Measurements from ENCODE around the gene FAM168A. TPM values are rescaled to one million over a fixed set of nuclear protein-coding genes. Genes with fewer than 3 reads are reported as not detected.
"Not testable (repeated sequence)": the region's sequence is repeated elsewhere in the genome, so short reads cannot be mapped to it uniquely, and the experiment has no call there.

Gene FAM168A
- total RNA-seq, 1 experiment from 2014 or later: 35.8 TPM

DNA sequence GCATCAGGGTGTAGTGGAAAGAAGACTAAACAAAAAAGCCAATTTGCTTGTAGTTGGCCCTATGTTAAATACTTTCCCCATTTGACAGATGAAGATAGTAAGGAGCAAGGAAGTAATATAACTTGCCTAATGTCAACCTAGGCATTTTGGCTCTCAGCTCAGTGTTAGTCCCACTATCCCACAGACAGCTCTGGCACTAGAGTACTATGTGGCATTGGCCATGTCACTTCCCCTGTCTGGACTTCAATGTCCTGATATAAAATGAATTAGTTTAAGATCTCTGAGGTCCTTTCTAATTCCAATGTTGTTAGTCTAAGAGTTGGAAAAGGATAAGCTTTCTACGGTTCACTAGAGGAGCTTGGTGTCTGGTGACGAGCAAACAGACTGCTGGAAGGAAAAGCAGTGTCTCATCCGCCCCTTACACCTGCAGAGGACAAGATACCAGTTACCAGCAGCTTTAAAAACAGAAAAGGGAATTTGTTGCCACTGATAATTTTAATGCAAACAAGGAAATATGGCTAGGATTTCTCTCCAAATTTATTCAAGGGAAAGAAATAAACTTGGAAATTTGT, 129.2 kb downstream of the FAM168A start:
- DNase-seq (ENCODE audit: low read depth): no peak

DNA sequence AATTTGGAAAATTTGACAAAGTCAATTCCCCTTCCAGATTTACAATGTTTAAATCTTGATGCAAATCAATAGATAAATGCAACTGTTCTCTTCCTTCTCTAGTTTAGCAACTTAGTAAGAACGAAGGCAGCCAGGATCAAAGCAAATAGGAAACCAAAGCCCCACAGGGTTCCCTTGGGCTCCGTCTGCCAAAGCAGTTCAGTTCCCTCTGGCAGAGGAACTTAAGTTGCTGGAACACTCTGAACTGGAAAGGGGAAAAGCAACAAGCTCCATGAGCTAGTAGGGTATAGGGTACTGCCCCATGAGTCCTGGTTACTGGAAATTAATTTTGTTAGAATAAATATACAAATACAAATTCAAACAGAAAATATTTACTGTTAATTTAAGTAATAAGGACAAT, 130.4 kb downstream of the FAM168A start:
- DNase-seq (ENCODE audit: low read depth): no peak

DNA sequence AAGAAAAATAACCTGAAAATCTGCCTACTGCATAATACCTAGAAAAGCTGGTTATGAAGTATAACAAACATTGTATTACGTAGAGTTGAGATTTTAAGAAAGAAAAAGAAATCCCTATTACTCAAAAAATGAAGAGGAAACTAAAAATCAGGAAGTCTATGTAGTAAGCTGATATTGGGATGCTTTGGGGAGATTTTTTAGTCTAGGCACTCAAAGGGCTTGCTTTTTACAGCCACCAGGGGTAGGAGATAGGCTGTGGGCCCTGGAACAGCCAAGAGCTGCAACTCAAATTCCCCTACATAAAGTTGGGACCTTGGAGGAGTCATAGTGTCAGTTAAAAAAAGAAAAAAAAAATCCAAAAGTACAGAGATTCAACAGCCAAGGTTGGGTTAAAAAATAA, 131.3 kb downstream of the FAM168A start:
- DNase-seq (ENCODE audit: low read depth): no peak

DNA sequence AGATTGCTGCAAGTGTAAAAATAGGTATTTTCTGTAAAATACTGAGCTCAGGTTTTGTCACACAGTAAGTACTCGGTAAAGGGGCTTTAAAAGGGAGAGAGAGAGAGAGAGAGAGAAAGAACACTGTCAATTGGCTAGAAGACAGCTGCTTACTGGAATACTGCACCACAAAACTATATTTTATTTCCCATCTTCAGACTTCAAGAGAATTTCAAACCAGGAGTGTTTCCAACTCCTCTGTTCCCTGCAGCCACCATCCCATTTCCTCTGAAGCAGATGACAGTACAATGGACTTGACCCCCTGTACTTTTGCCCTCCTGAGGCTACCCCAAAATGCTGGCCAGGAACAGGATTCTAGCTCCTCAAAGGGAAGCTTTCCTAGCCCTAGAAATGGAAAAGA, 132.0 kb downstream of the FAM168A start:
- DNase-seq (ENCODE audit: low read depth): no peak

DNA sequence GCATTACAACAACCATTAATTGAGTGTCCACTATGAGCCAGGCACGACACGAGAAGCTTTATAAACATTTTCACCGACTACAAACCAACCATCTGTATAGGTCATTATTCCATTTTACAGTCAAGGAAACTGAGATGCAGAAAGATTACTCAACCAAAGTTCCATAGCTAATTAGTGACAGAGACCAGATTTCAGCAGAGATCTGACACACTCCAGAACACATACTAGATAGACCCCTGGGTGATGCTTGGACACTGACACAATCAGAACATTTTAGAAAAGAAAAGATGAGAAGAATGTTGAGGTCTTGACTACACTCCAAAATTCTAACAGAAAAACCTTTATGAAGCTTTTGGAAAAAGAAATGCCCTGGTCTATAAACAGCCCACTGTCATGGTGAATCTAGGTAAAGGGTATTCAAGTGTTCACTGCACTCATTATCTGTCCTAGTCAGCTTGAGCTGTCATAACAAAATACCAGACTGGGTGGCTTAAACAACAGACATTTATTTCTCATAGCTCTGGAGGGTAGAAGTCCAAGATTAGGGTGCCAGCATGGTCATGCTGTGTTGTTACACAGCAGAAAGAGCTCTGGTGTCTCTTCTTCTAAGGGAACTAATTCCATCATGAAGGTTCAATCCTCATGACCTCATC, 132.8 kb downstream of the FAM168A start:
- DNase-seq (ENCODE audit: low read depth): no peak

DNA sequence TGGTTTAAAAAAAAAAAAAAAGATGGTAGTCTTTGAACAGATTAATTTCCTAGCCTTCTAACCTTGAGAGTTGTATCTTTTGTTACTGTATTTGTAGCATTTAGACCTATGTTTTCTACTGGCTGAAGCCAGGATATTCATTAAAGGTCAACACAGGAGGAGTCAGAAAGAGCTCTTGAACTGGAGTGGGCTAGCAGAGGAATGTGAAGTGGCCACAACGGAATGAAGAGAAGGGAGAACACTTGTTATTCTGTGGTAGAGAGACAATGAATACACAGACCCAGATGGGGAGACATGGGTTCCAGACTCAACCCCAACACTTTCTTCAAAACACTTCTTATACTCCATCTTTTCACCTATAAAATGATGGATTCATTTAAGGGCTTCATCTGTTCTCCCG, 133.6 kb downstream of the FAM168A start:
- DNase-seq (ENCODE audit: low read depth): no peak

DNA sequence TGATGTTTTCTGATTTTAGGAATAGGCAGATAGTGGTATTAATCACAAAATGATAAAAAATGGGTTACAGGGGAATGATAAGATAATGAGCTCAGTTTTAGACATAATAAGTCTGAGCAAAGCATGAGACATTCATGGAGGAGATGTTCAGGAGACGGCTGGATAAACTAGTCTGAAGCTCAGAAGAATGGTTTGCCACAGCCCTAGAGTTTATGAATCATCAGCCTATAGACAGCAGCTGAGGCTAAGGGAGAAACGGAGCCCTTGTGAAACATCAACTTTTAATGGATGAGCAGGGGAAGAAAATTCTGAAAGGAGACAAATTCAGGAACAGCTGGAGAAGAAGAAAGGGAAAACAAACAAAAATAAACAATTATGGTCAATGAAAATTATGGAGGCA, 134.6 kb downstream of the FAM168A start:
- DNase-seq (ENCODE audit: low read depth): no peak

DNA sequence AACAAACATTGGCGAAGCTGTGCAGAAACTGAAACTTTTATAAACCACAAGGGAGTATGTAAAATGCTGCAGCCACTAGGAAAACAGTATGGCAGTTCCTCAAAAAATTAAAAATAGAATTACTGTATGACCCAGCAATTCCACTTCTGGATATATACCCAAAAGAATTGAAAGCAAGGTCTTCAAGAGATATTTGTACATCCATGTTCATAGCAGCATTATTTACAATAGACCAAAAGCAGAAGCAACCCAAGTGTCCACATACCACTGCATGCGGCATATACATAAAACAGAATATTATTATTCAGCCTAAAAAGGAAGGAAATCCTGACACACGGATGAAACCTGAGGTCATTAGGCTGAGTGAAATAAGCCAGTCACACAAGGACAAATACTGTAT, 135.9 kb downstream of the FAM168A start:
- no peak for DNase-seq (ENCODE audit: low read depth)

DNA sequence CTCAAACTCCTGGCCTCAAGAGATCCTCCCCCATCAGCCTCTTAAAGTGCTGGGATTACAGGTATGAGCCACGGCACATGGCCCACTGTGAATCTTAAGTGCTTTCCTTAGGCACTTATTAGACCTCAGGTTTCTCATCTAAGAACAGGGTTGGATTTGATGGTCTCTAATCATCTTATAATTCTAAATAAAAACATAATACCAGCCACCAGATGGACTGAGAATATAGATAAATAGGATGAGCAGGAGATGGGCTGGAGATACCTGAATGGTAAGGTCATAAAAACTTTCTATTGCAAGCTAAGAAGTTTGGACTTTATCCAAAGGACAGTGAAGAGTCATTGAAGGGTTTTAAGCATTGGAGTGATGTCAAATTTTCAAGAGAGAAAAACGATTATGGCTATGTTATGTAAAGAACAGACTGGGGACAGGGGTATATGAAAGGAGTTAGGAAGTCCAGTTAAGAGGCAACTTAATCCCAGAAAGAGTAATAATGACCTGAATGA, 136.5 kb downstream of the FAM168A start:
- DNase-seq (ENCODE audit: low read depth): no peak

DNA sequence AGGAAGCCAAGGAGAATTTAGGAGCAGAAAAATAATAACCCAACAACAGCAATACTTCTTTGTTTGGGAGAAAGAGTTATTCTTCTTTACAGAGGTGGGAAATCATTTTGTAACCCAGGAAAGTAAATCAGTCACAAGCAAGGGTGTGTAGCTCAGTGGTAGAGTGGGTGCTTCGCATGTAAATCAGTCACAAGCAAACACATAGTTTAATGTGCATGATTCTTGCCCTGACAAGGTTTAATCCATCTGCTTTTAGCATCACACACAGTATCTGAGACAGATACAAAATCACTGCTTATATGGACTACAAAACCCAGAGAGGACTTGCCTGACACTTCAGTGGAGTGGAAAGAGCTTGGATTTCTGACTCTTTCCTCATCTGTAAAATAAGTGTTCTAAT, 139.7 kb downstream of the FAM168A start:
- no peak for DNase-seq (ENCODE audit: low read depth)

DNA sequence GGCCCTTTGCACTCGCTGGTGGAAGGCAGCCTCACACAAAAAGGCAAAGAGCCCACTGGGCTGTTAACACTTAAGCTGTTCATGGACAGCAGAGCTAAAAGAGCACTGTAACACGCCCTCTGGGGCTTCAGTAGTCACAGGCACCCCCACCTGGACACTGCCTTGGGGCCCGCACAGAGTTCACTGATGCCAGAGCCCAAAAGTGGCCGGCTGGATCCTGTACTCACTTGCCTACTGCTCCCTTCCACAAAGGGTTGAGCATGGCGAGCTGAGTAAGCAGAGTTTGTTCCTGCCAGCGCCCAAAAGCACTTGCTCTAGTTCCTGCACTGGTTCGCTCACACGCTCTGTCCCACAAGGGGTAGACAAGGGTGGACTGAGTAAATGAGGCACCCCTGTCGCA, 142.9 kb downstream of the FAM168A start:
- no peak for DNase-seq (ENCODE audit: low read depth)

DNA sequence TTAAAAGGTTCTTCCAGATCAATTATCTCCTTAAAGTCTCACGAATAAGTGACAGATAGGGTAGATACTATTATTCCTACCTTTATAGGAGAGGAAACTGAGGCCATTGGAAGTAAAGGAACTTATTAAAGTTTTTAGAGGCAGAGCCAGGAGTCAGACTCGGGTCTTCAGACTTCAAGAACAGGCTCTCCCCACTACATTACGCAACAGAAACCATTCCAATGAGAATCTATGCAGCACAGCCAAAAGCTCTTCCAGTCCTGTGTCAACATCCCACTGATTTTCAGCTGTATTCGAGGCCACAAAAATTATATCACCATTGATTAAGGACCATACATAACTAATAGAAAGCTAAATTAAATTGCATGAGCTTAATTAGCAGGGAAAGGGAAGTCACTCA, 144.3 kb downstream of the FAM168A start:
- DNase-seq (ENCODE audit: low read depth): no peak

DNA sequence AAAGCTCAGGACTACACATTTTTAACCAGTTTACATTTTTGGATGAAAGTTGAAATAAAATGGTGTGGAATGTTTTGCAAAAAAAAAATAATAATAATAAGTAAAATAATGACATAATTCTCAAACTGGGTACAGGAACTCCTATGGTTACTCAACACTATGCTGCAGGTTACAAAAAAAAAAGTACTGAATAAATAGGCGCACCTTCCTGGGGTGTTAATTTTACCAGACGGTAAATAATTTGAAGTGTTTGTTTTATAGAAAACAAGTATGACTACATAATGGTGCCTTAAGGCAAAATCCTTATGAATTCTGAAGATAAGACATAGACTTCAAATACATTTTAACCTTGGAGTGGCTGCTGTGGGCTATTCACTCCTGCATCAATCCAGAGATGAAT, 145.2 kb downstream of the FAM168A start:
- no peak for DNase-seq (ENCODE audit: low read depth)

DNA sequence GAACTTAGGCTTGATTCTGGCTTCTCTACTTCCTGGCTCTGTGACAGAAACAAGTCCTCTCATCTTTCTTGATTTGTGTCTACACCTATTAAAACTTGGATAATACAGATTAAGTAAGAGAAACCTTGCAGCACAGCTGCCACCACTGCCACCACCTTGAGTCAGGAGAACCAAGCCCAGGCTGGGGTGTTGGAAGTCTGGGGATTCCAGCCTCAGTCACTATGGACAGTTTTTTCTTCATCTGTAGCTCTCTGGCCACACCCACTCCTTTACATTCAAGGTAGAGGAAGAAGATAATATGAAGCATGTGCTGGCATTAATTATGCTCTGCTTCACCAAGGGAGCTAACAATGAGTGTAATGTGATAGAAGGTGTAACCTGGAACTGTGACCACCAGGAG, 146.0 kb downstream of the FAM168A start:
- no peak for DNase-seq (ENCODE audit: low read depth)

DNA sequence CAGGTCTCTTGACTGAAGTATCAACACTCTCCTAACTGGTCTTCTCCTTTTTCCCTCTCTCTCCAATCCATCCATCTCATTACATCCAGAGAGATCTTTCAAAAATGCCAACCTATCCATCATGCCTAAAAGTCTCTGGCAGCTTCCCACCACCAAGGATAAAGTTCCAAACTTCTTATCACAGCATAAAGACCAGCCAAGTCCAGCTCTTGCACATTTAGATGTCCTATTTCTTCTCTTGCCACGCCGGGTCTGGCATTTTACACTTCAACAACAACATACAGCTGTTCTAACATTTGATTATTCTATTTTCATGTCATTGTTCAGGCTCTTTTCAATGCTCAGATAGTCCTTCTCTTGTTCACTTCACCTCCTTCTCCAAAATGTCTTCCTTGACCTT, 151.1 kb downstream of the FAM168A start:
- no peak for DNase-seq (ENCODE audit: low read depth)

DNA sequence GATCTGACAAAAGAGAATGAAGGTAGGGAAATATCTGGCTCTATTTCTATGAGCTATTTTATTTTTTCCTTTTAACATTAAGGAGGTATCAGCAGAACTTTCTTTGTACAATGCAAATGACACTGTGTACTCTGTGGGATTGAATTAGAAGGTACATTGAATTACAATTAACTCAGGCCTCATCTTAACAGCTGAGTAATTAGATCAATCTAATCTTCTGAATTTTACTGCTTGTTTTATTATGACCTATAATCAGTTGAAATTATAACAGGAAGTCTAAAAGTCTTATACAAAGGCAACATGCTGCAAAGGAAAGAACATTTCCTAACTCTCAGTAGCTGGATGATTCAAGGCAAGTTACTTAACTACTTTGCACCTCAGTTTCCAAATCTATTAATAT, 151.9 kb downstream of the FAM168A start:
- no peak for DNase-seq (ENCODE audit: low read depth)

DNA sequence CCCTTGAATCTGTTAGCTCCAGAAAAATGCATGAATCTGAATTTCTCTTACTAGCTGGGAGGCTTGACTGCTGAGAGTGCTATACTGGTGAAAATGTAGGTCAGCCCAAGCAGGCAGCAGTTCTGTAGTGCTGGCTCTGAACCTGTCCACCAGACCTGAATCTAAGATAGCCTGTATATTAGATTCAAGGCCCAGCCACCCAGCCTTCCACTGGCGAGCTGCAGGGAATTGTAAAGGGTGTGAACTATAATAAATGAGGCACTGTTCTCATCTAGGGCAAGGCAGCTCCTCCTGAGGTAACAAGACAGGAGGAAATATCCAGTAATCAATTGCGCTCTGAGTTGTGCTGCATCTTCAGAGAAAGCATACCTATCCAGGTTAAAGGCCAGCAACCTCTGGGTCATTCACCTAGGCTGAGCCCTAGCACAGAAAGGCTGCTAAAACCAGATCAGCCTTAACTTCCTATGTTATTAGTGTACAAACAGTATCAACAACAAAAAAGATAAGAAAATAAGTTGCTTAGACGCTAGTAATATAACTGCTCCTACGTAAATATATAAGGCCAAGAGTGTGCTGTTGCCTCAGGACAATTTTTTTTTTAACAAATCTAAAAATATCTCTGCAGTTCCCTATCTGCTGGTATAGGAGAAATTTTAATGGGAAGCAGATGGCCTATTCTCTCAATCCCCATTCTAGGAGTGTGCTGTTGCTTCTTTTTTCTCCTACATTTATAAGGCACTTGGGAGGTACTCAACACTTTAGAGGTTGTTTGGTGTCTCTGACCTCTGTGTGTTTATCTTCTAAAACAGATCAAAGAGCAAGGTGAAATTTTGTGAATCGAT, 158.7 kb downstream of the FAM168A start:
- no peak for DNase-seq (ENCODE audit: low read depth)

DNA sequence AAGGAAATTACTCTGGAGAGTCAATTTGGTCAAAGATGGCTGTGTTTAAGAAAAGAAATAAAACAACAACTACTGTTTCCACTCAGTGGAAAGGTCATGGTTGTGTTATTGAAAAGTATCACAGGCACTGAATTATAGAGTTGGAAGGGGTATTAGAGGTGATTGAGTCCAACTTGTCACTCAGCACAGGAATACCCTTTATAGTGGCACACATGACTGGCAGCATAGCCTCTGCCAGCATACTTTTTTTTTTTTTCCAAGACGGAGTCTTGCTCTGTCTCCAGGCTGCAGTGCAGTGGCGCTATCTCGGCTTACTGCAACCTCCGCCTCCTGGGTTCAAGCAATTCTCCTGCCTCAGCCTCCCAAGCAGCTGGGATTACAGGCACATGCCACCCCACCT, 161.1 kb downstream of the FAM168A start:
- not testable (repeated sequence) for DNase-seq (ENCODE audit: low read depth)

DNA sequence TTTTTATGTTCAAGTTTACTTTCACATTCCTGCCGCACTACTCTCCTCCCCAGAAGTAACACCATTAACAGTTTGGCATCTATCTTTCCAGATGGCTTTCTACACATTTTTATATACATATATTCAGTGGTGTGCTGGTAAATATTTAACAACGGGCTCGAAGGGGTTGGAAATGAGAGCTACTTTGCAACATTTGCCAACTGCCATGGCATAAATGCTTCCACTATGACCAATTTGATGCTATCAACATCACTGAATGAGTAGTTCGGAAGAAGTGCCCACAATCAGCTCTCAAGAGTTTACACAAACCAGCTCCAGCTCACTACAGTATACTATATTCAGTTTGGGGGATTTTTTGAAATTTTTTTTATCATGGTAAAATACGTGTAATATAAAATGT, 166.5 kb downstream of the FAM168A start:
- no peak for DNase-seq (ENCODE audit: low read depth)

DNA sequence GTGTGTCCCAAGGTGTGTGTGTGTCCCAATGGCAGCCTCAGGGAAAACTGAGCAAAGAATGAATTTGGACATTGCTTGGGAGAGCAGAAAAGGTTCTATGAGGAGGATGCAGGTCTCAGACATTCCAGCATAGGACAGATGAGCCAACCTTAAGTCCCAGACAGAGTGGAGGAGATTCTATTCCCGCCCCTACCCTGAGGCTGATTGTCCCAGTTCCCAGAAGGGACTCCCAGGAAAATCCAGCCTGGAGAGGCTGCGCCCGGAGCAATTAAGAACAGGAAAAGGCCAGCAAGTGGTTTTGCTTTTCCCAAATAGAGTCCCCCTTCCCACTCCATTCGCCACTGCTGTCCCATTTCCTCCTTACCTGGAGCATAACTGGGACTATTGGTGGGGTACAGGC, 167.6 kb downstream of the FAM168A start:
- no peak for DNase-seq (ENCODE audit: low read depth)

DNA sequence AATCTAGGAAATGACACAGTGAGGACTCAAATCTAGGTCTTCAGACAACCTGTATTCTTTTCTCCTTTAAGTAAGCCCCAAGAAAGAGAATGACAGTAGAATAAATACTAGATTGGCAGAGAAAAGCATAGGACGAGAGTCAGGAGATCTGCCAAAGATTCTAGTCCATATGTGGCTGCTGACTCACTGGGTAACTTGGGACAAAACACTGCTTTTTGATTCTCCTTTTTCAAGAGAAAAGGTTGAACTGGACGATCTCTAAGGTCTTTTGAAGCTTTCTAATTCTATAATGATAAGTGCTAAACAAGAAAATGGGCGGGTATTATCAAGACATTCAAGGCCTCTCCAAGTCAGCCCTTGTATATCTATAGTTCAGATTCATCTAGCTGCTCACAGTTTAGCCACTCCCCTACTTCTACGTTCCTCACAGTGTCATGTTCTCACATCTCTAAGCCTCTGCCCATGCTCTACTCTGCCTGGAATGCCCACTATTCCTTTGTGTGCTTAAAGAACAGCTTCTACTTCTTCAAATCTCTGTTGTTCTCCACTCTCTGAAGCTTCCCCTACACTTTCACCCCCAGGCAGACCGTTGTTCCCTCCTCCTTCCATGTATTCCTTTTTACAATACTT, 168.7 kb downstream of the FAM168A start:
- peak; percentile 31 for DNase-seq (ENCODE audit: low read depth)

DNA sequence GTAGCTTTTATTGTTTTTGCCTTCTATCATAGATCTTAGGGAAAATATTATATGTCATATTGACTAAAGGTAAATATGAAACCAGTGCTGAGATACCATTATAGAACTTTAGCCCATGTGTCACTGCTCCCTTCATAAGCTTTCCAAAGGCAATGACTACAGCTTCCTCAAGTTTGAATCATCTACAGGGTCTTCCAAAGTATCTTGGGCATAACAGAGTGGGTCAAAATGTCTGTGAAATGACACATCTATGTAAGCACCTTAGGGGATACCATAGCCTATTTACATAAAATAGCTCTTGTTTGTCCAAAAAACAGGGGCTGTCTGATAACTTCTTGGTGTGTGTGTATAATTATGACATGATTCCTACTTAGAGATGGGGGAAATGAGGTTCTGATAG, 169.2 kb downstream of the FAM168A start:
- no peak for DNase-seq (ENCODE audit: low read depth)

DNA sequence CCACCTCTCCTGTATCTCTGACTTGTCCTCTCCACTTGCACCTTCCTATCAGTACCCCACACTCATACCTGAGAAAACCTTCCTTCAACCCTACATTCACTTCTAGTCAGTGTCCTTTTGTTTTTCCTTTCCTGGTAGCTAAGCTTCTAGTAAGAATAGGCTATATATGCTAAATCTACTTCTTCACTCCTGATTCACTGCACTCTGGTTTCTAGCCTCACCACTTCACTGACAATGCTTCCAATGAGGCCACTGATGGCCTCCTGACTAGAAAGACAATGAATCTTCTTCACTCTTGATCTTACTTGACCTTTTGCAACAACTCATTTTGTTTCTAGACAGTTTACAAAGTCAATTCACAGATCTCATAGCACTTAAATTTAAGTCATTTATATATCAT, 169.7 kb downstream of the FAM168A start:
- DNase-seq (ENCODE audit: low read depth): no peak

All from M059J (cell line).